SK-N-SH (cell line): ENCODE measurements around the gene EFCAB3. TPM values are rescaled to one million over a fixed set of nuclear protein-coding genes. Genes with fewer than 3 reads are reported as not detected.
"Not testable (repeated sequence)": the region's sequence is repeated elsewhere in the genome, so short reads cannot be mapped to it uniquely, and the experiment has no call there.

Source experiments
- CTCF ChIA-PET: fragments of 300-600, 350-600 bp; formaldehyde crosslinking; extraction: SDS; loops from one replicate; lab custom pipeline; 2021; lab: Yijun Ruan, JAX
- POLR2A ChIA-PET: fragments of 350-600 bp; sonication (Branson Sonifier 250); formaldehyde crosslinking; extraction: SDS; loops from one replicate; lab custom pipeline; 2020; ENCODE audit warnings: antibody characterized with exemption, inconsistent platforms; lab: Yijun Ruan, JAX
- DNase-seq: peaks from one replicate; pipeline ENCODE4 v3.0.0; 2012
- H2AFZ ChIP-seq: fragments of 200-600 bp; sonication (generic); 2 replicates; pipeline ENCODE4 v1.8.1; 2016; ENCODE audit warnings: antibody characterized with exemption, mild to moderate bottlenecking, low read depth
- H3F3A ChIP-seq: fragments of 200-600 bp; sonication (generic); replicated peaks from 2 replicates; pipeline ENCODE3; 2016; ENCODE audit warnings: antibody characterized with exemption, mild to moderate bottlenecking; ENCODE audit not compliant: insufficient read depth
- H3K27ac ChIP-seq, 2 experiments: fragments of 200-500 bp in 1 of 2; fragments of 200-600 bp in 1 of 2; sonication (Bioruptor generic) in 1 of 2; sonication (generic), shearing (Covaris generic) in 1 of 2; 2 replicates each; pipeline versions ENCODE4 v1.5.1 to v1.6.1; 2014 to 2016; ENCODE audit warnings: low read depth in 2 of 2, inconsistent platforms in 1 of 2, low read length in 1 of 2, mild to moderate bottlenecking in 1 of 2, mixed read lengths in 1 of 2
- H3K27me3 ChIP-seq: fragments of 200-600 bp; sonication (generic), shearing (Covaris generic); 2 replicates; pipeline ENCODE4 v1.6.1; 2016; ENCODE audit warnings: mixed run types; ENCODE audit not compliant: insufficient read depth
- H3K36me3 ChIP-seq, 2 experiments: fragments of 200-500 bp in 1 of 2; fragments of 200-600 bp in 1 of 2; sonication (Bioruptor generic) in 1 of 2; sonication (generic) in 1 of 2; replicated peaks in 1 of 2; 2 replicates each; pipeline versions ENCODE3 to v1.5.1; 2014 to 2016; ENCODE audit warnings: low read length in 1 of 2, mild to moderate bottlenecking in 1 of 2; ENCODE audit not compliant: insufficient read depth in 2 of 2, control insufficient read depth in 1 of 2
- H3K4me1 ChIP-seq, 2 experiments: fragments of 200-500 bp in 1 of 2; fragments of 200-600 bp in 1 of 2; sonication (Bioruptor generic) in 1 of 2; sonication (generic), shearing (Covaris generic) in 1 of 2; 2 replicates each; pipeline versions ENCODE4 v1.5.1 to v1.6.1; 2014 to 2016; ENCODE audit warnings: low read depth in 1 of 2, low read length in 1 of 2, mixed run types in 1 of 2; ENCODE audit not compliant: insufficient read depth in 2 of 2, control insufficient read depth in 1 of 2
- H3K4me2 ChIP-seq: fragments of 200-600 bp; sonication (generic), shearing (Covaris generic); 2 replicates; pipeline ENCODE4 v1.6.1; 2017; ENCODE audit warnings: mixed run types
- H3K4me3 ChIP-seq, 2 experiments: fragments of 200-500 bp in 1 of 2; fragments of 200-600 bp in 1 of 2; sonication (Bioruptor generic) in 1 of 2; sonication (generic), shearing (Covaris generic) in 1 of 2; 2 replicates each; pipeline versions ENCODE4 v1.5.1 to v1.8.1; 2014 to 2016; ENCODE audit warnings: low read depth in 2 of 2, inconsistent platforms in 1 of 2, low read length in 1 of 2, mild to moderate bottlenecking in 1 of 2, mixed read lengths in 1 of 2, moderate library complexity in 1 of 2
- H3K79me2 ChIP-seq: fragments of 200-600 bp; sonication (generic); 2 replicates; pipeline ENCODE4 v1.8.1; 2017; ENCODE audit warnings: mild to moderate bottlenecking; ENCODE audit not compliant: insufficient read depth
- H3K9ac ChIP-seq: fragments of 200-600 bp; sonication (generic); 2 replicates; pipeline ENCODE4 v1.6.1; 2017; ENCODE audit warnings: mixed run types
- H3K9me2 ChIP-seq: fragments of 200-600 bp; sonication (generic); 2 replicates; pipeline ENCODE4 v1.6.1; 2017; ENCODE audit warnings: mixed run types
- H3K9me3 ChIP-seq: fragments of 200-600 bp; sonication (generic); 2 replicates; pipeline ENCODE4 v1.6.1; 2017; ENCODE audit warnings: mixed run types, mild to moderate bottlenecking, moderate library complexity
- H4K20me1 ChIP-seq: fragments of 200-600 bp; sonication (generic); 2 replicates; pipeline ENCODE4 v1.6.1; 2017; ENCODE audit warnings: mild to moderate bottlenecking, mixed run types; ENCODE audit not compliant: insufficient read depth
- FOXJ3 ChIP-seq: sonication (generic); formaldehyde crosslinking; IDR thresholded peaks from 2 replicates; pipeline ENCODE4 v1.5.1; 2020; ENCODE audit warnings: mild to moderate bottlenecking, missing genetic modification reagents
- FOXM1 ChIP-seq: IDR thresholded peaks from 2 replicates; pipeline ENCODE4 v1.4.0; 2012; ENCODE audit warnings: low read depth, mild to moderate bottlenecking
- NFIC ChIP-seq: IDR thresholded peaks from 2 replicates; pipeline ENCODE4 v1.4.0; 2012; ENCODE audit warnings: borderline replicate concordance
- TCF12 ChIP-seq: IDR thresholded peaks from 2 replicates; pipeline ENCODE4 v1.4.0; 2012
- WGBS: methylation state at CpG from one replicate; pipeline ENCODE4 v1.1.6; 2017; ENCODE audit warnings: low lambda C conversion rate; 5-methylcytosine and 5-hydroxymethylcytosine counted together
- polyA plus RNA-seq, 3 experiments: library from polyadenylated mRNA; depleted of rRNA; stranded (reverse); fragments of >200 nt; gene quantifications; 2 replicates each; pipeline ENCODE4 v1.2.3, GENCODE V29; 2012
- TF ChIP-seq, protein P1 (sequence below): IDR thresholded peaks from 2 replicates; pipeline ENCODE4; 2012
- TF ChIP-seq, protein P2 (sequence below): IDR thresholded peaks from 2 replicates; pipeline ENCODE4 v1.4.0; 2012; ENCODE audit warnings: low read depth, borderline replicate concordance

EFCAB3 gene
- polyA plus RNA-seq, 1 of the 3 experiments (the other 2 are of a cell fraction) = not detected

- Histone ChIP-seq H3K36me3 (peaks cover 14 to 16% of the 10 kb centered on the region in 2 experiments), H3F3A (peaks cover 11% of the 10 kb centered on the region)
- H3K9me3 ChIP-seq, H3K4me3 ChIP-seq, H3K4me2 ChIP-seq, H3K4me1 ChIP-seq, H2AFZ ChIP-seq, H3K27me3 ChIP-seq, H4K20me1 ChIP-seq, H3K9ac ChIP-seq, H3K9me2 ChIP-seq, DNase-seq, POLR2A ChIA-PET, H3K27ac ChIP-seq, H3K79me2 ChIP-seq, CTCF ChIA-PET: not testable (repeated sequence)
- WGBS = 88% methylated on average over 4 of the region's 4 CpGs
These were observed 71.8 kb downstream of the EFCAB3 start for GRCh38 chr17:62452195-62452594.

GRCh38 chr17:62453041-62453440, 72.7 kb downstream of the EFCAB3 start:
- H3K36me3 ChIP-seq, H3K4me2 ChIP-seq, POLR2A ChIA-PET, H3K27me3 ChIP-seq, H3K79me2 ChIP-seq, H3K9me2 ChIP-seq, H3K27ac ChIP-seq, H3K9ac ChIP-seq, H2AFZ ChIP-seq, H3K4me1 ChIP-seq, H3K4me3 ChIP-seq, CTCF ChIA-PET, H3K9me3 ChIP-seq, DNase-seq, H4K20me1 ChIP-seq: not testable (repeated sequence)
- WGBS = 77% methylated on average over 5 of the region's 5 CpGs
- peaks cover 11% of the 10 kb centered on the region for H3F3A ChIP-seq

DNA sequence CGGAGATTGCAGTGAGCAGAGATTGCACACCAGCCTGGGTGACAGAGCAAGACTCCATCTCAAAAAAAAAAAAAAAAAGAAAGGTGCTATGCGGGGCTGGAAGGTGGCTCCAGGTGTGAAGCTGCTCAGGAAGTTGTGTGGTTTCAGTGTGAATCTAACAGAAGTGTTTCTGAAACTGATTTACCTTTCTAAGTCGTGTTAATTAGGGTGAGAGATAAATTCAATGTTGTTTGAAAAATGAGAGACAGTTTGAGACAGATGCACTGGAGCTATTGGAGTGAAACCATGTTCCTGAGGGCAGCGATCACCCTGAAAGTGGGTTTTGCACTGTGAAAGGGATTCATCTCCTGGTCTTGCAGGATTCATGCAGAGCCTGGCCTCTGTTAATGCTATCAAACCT, 73.3 kb downstream of the EFCAB3 start:
- H3K9ac ChIP-seq, H3K36me3 ChIP-seq, H3K4me1 ChIP-seq, H3K9me3 ChIP-seq, H3K27ac ChIP-seq, H3K4me2 ChIP-seq, H3K79me2 ChIP-seq, CTCF ChIA-PET, H3K27me3 ChIP-seq, H2AFZ ChIP-seq, DNase-seq, H4K20me1 ChIP-seq, POLR2A ChIA-PET, H3K9me2 ChIP-seq, H3K4me3 ChIP-seq: not testable (repeated sequence)
- WGBS = 81% methylated on average over 4 of the region's 4 CpGs
- peaks cover 11% of the 10 kb centered on the region for H3F3A ChIP-seq

- H3F3A ChIP-seq, H3K9me2 ChIP-seq, H3K4me1 ChIP-seq, H3K4me3 ChIP-seq, POLR2A ChIA-PET, H3K9ac ChIP-seq, H2AFZ ChIP-seq, H3K27me3 ChIP-seq, H3K79me2 ChIP-seq, DNase-seq, H3K9me3 ChIP-seq, CTCF ChIA-PET, H3K4me2 ChIP-seq, H3K36me3 ChIP-seq, H4K20me1 ChIP-seq, H3K27ac ChIP-seq: not testable (repeated sequence)
- 81% methylated on average over 3 of the region's 3 CpGs for WGBS
These were observed 73.8 kb downstream of the EFCAB3 start for GRCh38 chr17:62454111-62454510.

- no peaks in the 10 kb centered on the region for H3K4me1 ChIP-seq
- H4K20me1 ChIP-seq = no peaks in the 10 kb centered on the region
- ChIA-PET CTCF (no interaction called here), POLR2A (no interaction called here)
- TF ChIP-seq, protein P1, sequence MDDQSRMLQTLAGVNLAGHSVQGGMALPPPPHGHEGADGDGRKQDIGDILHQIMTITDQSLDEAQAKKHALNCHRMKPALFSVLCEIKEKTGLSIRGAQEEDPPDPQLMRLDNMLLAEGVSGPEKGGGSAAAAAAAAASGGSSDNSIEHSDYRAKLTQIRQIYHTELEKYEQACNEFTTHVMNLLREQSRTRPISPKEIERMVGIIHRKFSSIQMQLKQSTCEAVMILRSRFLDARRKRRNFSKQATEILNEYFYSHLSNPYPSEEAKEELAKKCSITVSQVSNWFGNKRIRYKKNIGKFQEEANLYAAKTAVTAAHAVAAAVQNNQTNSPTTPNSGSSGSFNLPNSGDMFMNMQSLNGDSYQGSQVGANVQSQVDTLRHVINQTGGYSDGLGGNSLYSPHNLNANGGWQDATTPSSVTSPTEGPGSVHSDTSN = no peak
- TF ChIP-seq FOXJ3 = no peak
- TF ChIP-seq NFIC = no peak
- TF ChIP-seq TCF12 = no peak
- no peak for TF ChIP-seq FOXM1
- TF ChIP-seq, protein P2, sequence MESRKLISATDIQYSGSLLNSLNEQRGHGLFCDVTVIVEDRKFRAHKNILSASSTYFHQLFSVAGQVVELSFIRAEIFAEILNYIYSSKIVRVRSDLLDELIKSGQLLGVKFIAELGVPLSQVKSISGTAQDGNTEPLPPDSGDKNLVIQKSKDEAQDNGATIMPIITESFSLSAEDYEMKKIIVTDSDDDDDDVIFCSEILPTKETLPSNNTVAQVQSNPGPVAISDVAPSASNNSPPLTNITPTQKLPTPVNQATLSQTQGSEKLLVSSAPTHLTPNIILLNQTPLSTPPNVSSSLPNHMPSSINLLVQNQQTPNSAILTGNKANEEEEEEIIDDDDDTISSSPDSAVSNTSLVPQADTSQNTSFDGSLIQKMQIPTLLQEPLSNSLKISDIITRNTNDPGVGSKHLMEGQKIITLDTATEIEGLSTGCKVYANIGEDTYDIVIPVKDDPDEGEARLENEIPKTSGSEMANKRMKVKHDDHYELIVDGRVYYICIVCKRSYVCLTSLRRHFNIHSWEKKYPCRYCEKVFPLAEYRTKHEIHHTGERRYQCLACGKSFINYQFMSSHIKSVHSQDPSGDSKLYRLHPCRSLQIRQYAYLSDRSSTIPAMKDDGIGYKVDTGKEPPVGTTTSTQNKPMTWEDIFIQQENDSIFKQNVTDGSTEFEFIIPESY = no peak
- no peaks in the 10 kb centered on the region for H3K79me2 ChIP-seq
- no peak overlapping the region for H2AFZ ChIP-seq
- peaks cover 6% of the 10 kb centered on the region for H3F3A ChIP-seq
- no peak overlapping the region for H3K4me2 ChIP-seq
- no peaks in the 10 kb centered on the region for H3K9me3 ChIP-seq
- no peak overlapping the region for H3K27ac ChIP-seq
- H3K36me3 ChIP-seq = no peaks in the 10 kb centered on the region
- no peaks in the 10 kb centered on the region for H3K9me2 ChIP-seq
- DNase-seq = no peak
- no peak overlapping the region for H3K9ac ChIP-seq
- H3K4me3 ChIP-seq = no peak overlapping the region
- no peaks in the 10 kb centered on the region for H3K27me3 ChIP-seq
- WGBS = 80% methylated on average over 7 of the region's 7 CpGs
These were observed 75.7 kb downstream of the EFCAB3 start for GRCh38 chr17:62456016-62456415.
